HCT116 (cell line): ENCODE results near the gene RGS7.
"Not testable (repeated sequence)": the region's sequence is repeated elsewhere in the genome, so short reads cannot be mapped to it uniquely, and the experiment has no call there.

Experiments
- CEBPB ChIP-seq: IDR thresholded peaks from 2 replicates; pipeline ENCODE4 v1.6.1; 2012; ENCODE audit warnings: low read depth
- EZH2 ChIP-seq: fragments of 200-600 bp; sonication (generic); IDR thresholded peaks from 2 replicates; pipeline ENCODE4 v1.6.1; 2017; ENCODE audit warnings: antibody characterized with exemption, mixed run types
- EZH2phosphoT487 ChIP-seq: fragments of 200-600 bp; IDR thresholded peaks from 2 replicates; pipeline ENCODE4 v1.6.1; 2018; ENCODE audit warnings: antibody characterized with exemption, borderline replicate concordance
- JUND ChIP-seq: IDR thresholded peaks from 2 replicates; pipeline ENCODE4 v1.6.1; 2012
- POLR2AphosphoS5 ChIP-seq: IDR thresholded peaks from 2 replicates; pipeline ENCODE4 v1.6.1; 2011; ENCODE audit warnings: mild to moderate bottlenecking, low read depth, low read length, moderate library complexity
- SP1 ChIP-seq: IDR thresholded peaks from 2 replicates; pipeline ENCODE4 v1.6.1; 2012; ENCODE audit warnings: low read depth
- TCF7L2 ChIP-seq: IDR thresholded peaks from 2 replicates; pipeline ENCODE4 v1.7.0; 2011; ENCODE audit warnings: borderline replicate concordance, inconsistent platforms; ENCODE audit not compliant: insufficient read depth, insufficient read length; ENCODE audit errors: extremely low read depth
- TF ChIP-seq, protein P1 (sequence below), 3 experiments: fragments of 200-600 bp in 1 of 3; sonication (generic) in 1 of 3; IDR thresholded peaks in 2 of 3; conservative IDR thresholded peaks in 1 of 3; 2 replicates each; pipeline ENCODE4 v1.5.1; 2012 to 2017; ENCODE audit warnings: low read depth in 2 of 3, low read length in 2 of 3, antibody characterized with exemption in 1 of 3, borderline replicate concordance in 1 of 3, control low read depth in 1 of 3, mild to moderate bottlenecking in 1 of 3, mixed read lengths in 1 of 3, mixed run types in 1 of 3, moderate library complexity in 1 of 3; ENCODE audit not compliant: insufficient read depth in 1 of 3
- TF ChIP-seq, protein P2 (sequence below): IDR thresholded peaks from 2 replicates; pipeline ENCODE4 v1.6.1; 2012

DNA sequence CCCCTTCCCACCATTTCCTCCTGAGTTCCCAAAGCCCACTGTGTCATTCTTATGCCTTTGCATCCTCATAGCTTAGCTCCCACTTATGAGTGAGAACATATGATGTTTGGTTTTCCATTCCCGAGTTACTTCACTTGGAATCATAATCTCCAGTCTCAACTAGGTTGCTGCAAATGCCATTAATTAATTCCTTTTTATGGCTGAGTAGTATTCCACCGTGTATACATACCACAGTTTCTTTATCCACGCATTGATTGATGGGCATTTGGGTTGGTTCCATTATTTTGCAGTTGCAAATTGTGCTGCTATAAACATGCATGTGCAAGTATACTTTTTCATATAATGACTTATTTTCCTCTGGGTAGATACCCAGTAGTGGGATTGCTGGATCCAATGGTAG, 622.3 kb downstream of the RGS7 start:
- TF ChIP-seq, protein P1, sequence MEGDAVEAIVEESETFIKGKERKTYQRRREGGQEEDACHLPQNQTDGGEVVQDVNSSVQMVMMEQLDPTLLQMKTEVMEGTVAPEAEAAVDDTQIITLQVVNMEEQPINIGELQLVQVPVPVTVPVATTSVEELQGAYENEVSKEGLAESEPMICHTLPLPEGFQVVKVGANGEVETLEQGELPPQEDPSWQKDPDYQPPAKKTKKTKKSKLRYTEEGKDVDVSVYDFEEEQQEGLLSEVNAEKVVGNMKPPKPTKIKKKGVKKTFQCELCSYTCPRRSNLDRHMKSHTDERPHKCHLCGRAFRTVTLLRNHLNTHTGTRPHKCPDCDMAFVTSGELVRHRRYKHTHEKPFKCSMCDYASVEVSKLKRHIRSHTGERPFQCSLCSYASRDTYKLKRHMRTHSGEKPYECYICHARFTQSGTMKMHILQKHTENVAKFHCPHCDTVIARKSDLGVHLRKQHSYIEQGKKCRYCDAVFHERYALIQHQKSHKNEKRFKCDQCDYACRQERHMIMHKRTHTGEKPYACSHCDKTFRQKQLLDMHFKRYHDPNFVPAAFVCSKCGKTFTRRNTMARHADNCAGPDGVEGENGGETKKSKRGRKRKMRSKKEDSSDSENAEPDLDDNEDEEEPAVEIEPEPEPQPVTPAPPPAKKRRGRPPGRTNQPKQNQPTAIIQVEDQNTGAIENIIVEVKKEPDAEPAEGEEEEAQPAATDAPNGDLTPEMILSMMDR (IDR thresholded peaks at IDR 0.05 in 2 of 3, conservative IDR thresholded peaks at IDR 0.05 in 1 of 3; ENCODE audit: borderline replicate concordance in 1 of 3, insufficient read depth in 1 of 3, low read depth in 2 of 3, low read length in 2 of 3), result not testable (repeated sequence)
- not testable (repeated sequence) for TF ChIP-seq TCF7L2, EZH2phosphoT487, CEBPB, POLR2AphosphoS5, EZH2, SP1, JUND
- TF ChIP-seq, protein P2, sequence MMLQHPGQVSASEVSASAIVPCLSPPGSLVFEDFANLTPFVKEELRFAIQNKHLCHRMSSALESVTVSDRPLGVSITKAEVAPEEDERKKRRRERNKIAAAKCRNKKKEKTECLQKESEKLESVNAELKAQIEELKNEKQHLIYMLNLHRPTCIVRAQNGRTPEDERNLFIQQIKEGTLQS, result not testable (repeated sequence)
